Measurements from ENCODE around the gene F10.

The F10 gene

GRCh38 chr13:113084094-113084942, 38.3 kb upstream of the F10 start:
- no peak overlapping the region for H3K27ac ChIP-seq
- H3K9ac ChIP-seq, result no peak overlapping the region
- no peaks in the 10 kb centered on the region for H4K20me1 ChIP-seq (ENCODE audit: insufficient read depth)
- H3K79me2 ChIP-seq (ENCODE audit: insufficient read depth, low read depth), result no peaks in the 10 kb centered on the region
- H3K36me3 ChIP-seq (ENCODE audit: insufficient read depth), result no peaks in the 10 kb centered on the region
- no peaks in the 10 kb centered on the region for H3K4me1 ChIP-seq (ENCODE audit: low read depth, poor library complexity, severe bottlenecking)
- no peak overlapping the region for H3K4me3 ChIP-seq (IDR thresholded peaks at IDR 0.05; ENCODE audit: insufficient read depth, low read depth, low read length)
- no peak for TF ChIP-seq CTCF (conservative IDR thresholded peaks at IDR 0.05; ENCODE audit: low read depth, low read length)
- H3K27me3 ChIP-seq (ENCODE audit: insufficient read depth, low read depth), result no peaks in the 10 kb centered on the region
- no peak overlapping the region for H3K4me2 ChIP-seq
- no peak overlapping the region for H2AFZ ChIP-seq (ENCODE audit: low read depth)

- Histone ChIP-seq H3K9ac (no peak overlapping the region), H3K27me3 (ENCODE audit: insufficient read depth, low read depth) (no peaks in the 10 kb centered on the region), H2AFZ (ENCODE audit: low read depth) (no peak overlapping the region), H3K79me2 (ENCODE audit: insufficient read depth, low read depth) (no peaks in the 10 kb centered on the region), H3K4me1 (ENCODE audit: low read depth, poor library complexity, severe bottlenecking) (no peaks in the 10 kb centered on the region), H3K4me3 (IDR thresholded peaks at IDR 0.05; ENCODE audit: insufficient read depth, low read depth, low read length) (no peak overlapping the region), H3K36me3 (ENCODE audit: insufficient read depth) (no peaks in the 10 kb centered on the region), H4K20me1 (ENCODE audit: insufficient read depth) (no peaks in the 10 kb centered on the region), H3K27ac (no peak overlapping the region), H3K4me2 (no peak overlapping the region)
- TF ChIP-seq CTCF (conservative IDR thresholded peaks at IDR 0.05; ENCODE audit: low read depth, low read length), result no peak
These were observed 37.6 kb upstream of the F10 start for GRCh38 chr13:113084943-113085540.

GRCh38 chr13:113086031-113086750, 36.4 kb upstream of the F10 start:
- H4K20me1 ChIP-seq (ENCODE audit: insufficient read depth), result no peaks in the 10 kb centered on the region
- H3K9ac ChIP-seq, result no peak overlapping the region
- no peak overlapping the region for H2AFZ ChIP-seq (ENCODE audit: low read depth)
- no peak for TF ChIP-seq CTCF (conservative IDR thresholded peaks at IDR 0.05; ENCODE audit: low read depth, low read length)
- no peak overlapping the region for H3K27ac ChIP-seq
- H3K4me1 ChIP-seq (ENCODE audit: low read depth, poor library complexity, severe bottlenecking), result no peaks in the 10 kb centered on the region
- H3K4me3 ChIP-seq (IDR thresholded peaks at IDR 0.05; ENCODE audit: insufficient read depth, low read depth, low read length), result no peak overlapping the region
- no peaks in the 10 kb centered on the region for H3K27me3 ChIP-seq (ENCODE audit: insufficient read depth, low read depth)
- H3K4me2 ChIP-seq, result no peak overlapping the region
- no peaks in the 10 kb centered on the region for H3K36me3 ChIP-seq (ENCODE audit: insufficient read depth)
- no peaks in the 10 kb centered on the region for H3K79me2 ChIP-seq (ENCODE audit: insufficient read depth, low read depth)

- Histone ChIP-seq H2AFZ (ENCODE audit: low read depth) (no peak overlapping the region), H3K27me3 (ENCODE audit: insufficient read depth, low read depth) (no peaks in the 10 kb centered on the region), H3K36me3 (ENCODE audit: insufficient read depth) (no peaks in the 10 kb centered on the region), H3K4me2 (no peak overlapping the region), H4K20me1 (ENCODE audit: insufficient read depth) (no peaks in the 10 kb centered on the region), H3K79me2 (ENCODE audit: insufficient read depth, low read depth) (no peaks in the 10 kb centered on the region), H3K9ac (no peak overlapping the region), H3K27ac (no peak overlapping the region), H3K4me3 (IDR thresholded peaks at IDR 0.05; ENCODE audit: insufficient read depth, low read depth, low read length) (no peak overlapping the region), H3K4me1 (ENCODE audit: low read depth, poor library complexity, severe bottlenecking) (no peaks in the 10 kb centered on the region)
- TF ChIP-seq CTCF (conservative IDR thresholded peaks at IDR 0.05; ENCODE audit: low read depth, low read length), result no peak
These were observed 35.3 kb upstream of the F10 start for GRCh38 chr13:113086991-113087922.
